GM12878 (cell line): Measurements from ENCODE around the gene MLEC. TPM values are rescaled to one million over a fixed set of nuclear protein-coding genes. Genes with fewer than 3 reads are reported as not detected.

Source experiments
- BCLAF1 ChIP-seq: fragments of 450-650 bp; IDR thresholded peaks from 2 replicates; pipeline ENCODE4 v1.6.1; 2017; ENCODE audit warnings: antibody characterized with exemption, mild to moderate bottlenecking, moderate library complexity
- E2F4 ChIP-seq: IDR thresholded peaks from 2 replicates; pipeline ENCODE4 v1.6.1; 2012; ENCODE audit warnings: low read depth, low read length, improper control_type of control experiment
- ELK1 ChIP-seq: IDR thresholded peaks from 2 replicates; pipeline ENCODE4 v1.6.1; 2012; ENCODE audit warnings: low read depth, low read length, improper control_type of control experiment
- HDAC6 ChIP-seq: fragments of 200-600 bp; sonication (generic); IDR thresholded peaks from one replicate; pipeline ENCODE4 v1.8.0; 2017; ENCODE audit warnings: antibody characterized with exemption; ENCODE audit not compliant: unreplicated experiment
- KLF5 ChIP-seq: fragments of 450-650 bp; IDR thresholded peaks from 2 replicates; pipeline ENCODE4 v1.6.1; 2014; ENCODE audit warnings: mild to moderate bottlenecking; ENCODE audit not compliant: partially characterized antibody
- NBN ChIP-seq: fragments of 450-650 bp; IDR thresholded peaks from 2 replicates; pipeline ENCODE4 v1.6.1; 2016
- NFXL1 ChIP-seq: fragments of 450-650 bp; IDR thresholded peaks from 2 replicates; pipeline ENCODE4 v1.6.1; 2017; ENCODE audit warnings: antibody characterized with exemption, mild to moderate bottlenecking, borderline replicate concordance
- NFYB ChIP-seq: IDR thresholded peaks from 2 replicates; pipeline ENCODE4 v1.6.1; 2011; ENCODE audit warnings: low read depth, mild to moderate bottlenecking, low read length, improper control_type of control experiment, moderate library complexity; ENCODE audit not compliant: insufficient read depth
- NKRF ChIP-seq: fragments of 450-650 bp; conservative IDR thresholded peaks from 2 replicates; pipeline ENCODE4 v1.6.1; 2017; ENCODE audit warnings: mild to moderate bottlenecking, moderate library complexity
- NR2C1 ChIP-seq: fragments of 450-650 bp; IDR thresholded peaks from 2 replicates; pipeline ENCODE4 v1.6.1; 2017; ENCODE audit warnings: antibody characterized with exemption, mild to moderate bottlenecking, moderate library complexity
- PKNOX1 ChIP-seq: fragments of 450-650 bp; IDR thresholded peaks from 2 replicates; pipeline ENCODE4 v1.6.1; 2016; ENCODE audit warnings: mild to moderate bottlenecking
- POLR2AphosphoS2 ChIP-seq: IDR thresholded peaks from 2 replicates; pipeline ENCODE4 v1.6.1; 2011; ENCODE audit warnings: low read depth, mild to moderate bottlenecking, low read length, improper control_type of control experiment, moderate library complexity
- RUNX3 ChIP-seq: IDR thresholded peaks from 2 replicates; pipeline ENCODE4 v1.6.1; 2012; ENCODE audit warnings: low read length, inconsistent platforms
- SMAD1 ChIP-seq: fragments of 450-650 bp; IDR thresholded peaks from 2 replicates; pipeline ENCODE4 v1.6.1; 2018; ENCODE audit warnings: mild to moderate bottlenecking, low read depth; ENCODE audit not compliant: partially characterized antibody
- SRF ChIP-seq, 2 experiments: IDR thresholded peaks; 2 replicates each; pipeline ENCODE4 v1.6.1; 2011; ENCODE audit warnings: low read depth in 2 of 2, low read length in 2 of 2, mild to moderate bottlenecking in 1 of 2, moderate library complexity in 1 of 2
- YY1 ChIP-seq: IDR thresholded peaks from 2 replicates; pipeline ENCODE4 v1.6.1; 2011; ENCODE audit warnings: low read depth, mild to moderate bottlenecking, low read length
- ZBTB33 ChIP-seq: fragments of 450-650 bp; IDR thresholded peaks from 2 replicates; pipeline ENCODE4 v1.6.1; 2017; ENCODE audit warnings: mild to moderate bottlenecking
- ZSCAN29 ChIP-seq: fragments of 450-650 bp; IDR thresholded peaks from 2 replicates; pipeline ENCODE4 v1.6.1; 2017; ENCODE audit warnings: mild to moderate bottlenecking, moderate library complexity
- polyA plus RNA-seq, 11 experiments: library from polyadenylated mRNA; depleted of rRNA in 4 of 11; unstranded in 6 of 11; stranded (reverse) in 5 of 11; fragments of >200 nt; fragmentation: Nextera tagmentation in 4 of 11; fragmentation: Illumina TruSeq in 1 of 11; extraction: Ambion mirVana in 4 of 11; extraction: Trizol in 1 of 11; gene quantifications; 1 replicate in 1 of 11; 2 replicates in 10 of 11; pipeline versions ENCODE4 v1.2.1 to v1.2.3, GENCODE V29; 2011 to 2016; ENCODE audit warnings: inconsistent platforms in 2 of 11, missing spikeins in 2 of 11, low read depth in 1 of 11
- total RNA-seq, 4 experiments: library from RNA; depleted of rRNA in 3 of 4; stranded (reverse); fragments of >200 nt in 3 of 4; fragmentation: Illumina TruSeq in 1 of 4; extraction: Trizol in 1 of 4; gene quantifications; 2 replicates each; pipeline versions ENCODE4 v1.2.1 to v1.2.3, GENCODE V29; 2013 to 2021

The MLEC gene
- total and polyA plus RNA-seq, 10 of the 15 experiments (the other 5 are each of a cell fraction or from before 2014, with no cell fraction given): 26.7 to 172 (median 103) TPM

- TF ChIP-seq POLR2AphosphoS2: peak; percentile 55; the same call in 1 of the 2 replicates
- no peak for TF ChIP-seq BCLAF1
- TF ChIP-seq PKNOX1: peak; percentile 41; the same call in 1 of the 2 replicates
- no peak for TF ChIP-seq HDAC6
- TF ChIP-seq NFYB: no peak
- peak; percentile 96 for TF ChIP-seq YY1
- no peak for TF ChIP-seq RUNX3
- 0 out of 2 replicates have a peak, but pooled peaks have one; percentile 43 for TF ChIP-seq ZSCAN29
- TF ChIP-seq NBN: no peak
- TF ChIP-seq E2F4: no peak
- TF ChIP-seq NKRF: peak; percentile 93
- no peak for TF ChIP-seq ZBTB33
- TF ChIP-seq NR2C1: no peak
- no peak for TF ChIP-seq SMAD1
- no peak for TF ChIP-seq KLF5
- TF ChIP-seq SRF (IDR thresholded peaks at IDR 0.05; ENCODE audit: low read depth in 2 of 2, low read length in 2 of 2): 0 out of 4 replicates have a peak, but pooled peaks of 1 of the 2 experiments have one; percentile 25
- TF ChIP-seq ELK1: no peak
- peak; percentile 14; the same call in 1 of the 2 replicates for TF ChIP-seq NFXL1
- TF ChIP-seq, all 136 proteins: peak for 20
These were observed 23.3 kb downstream of the MLEC start, which contains the start of gene UNC119B (continued) for GRCh38 chr12:120710031-120710804.
